ENCODE measurements around the gene MED19. TPM values are rescaled to one million over a fixed set of nuclear protein-coding genes. Genes with fewer than 3 reads are reported as not detected.

MED19 gene
- total RNA-seq, 2 experiments from 2014 or later, result 13.8 to 14.9 TPM

- Mint-ChIP-seq H3K27me3 (no peaks in the 10 kb centered on the region), H3K9me3 (no peaks in the 10 kb centered on the region), H3K27ac (peak overlapping the region; percentile 13), H3K36me3 (peaks cover 43% of the 10 kb centered on the region), H3K4me1 (peaks cover 78% of the 10 kb centered on the region), H3K4me3 (no peak overlapping the region)
- no peak for DNase-seq
Measured at GRCh38 chr11:57675176-57675941, 36.7 kb downstream of the MED19 start.

GRCh38 chr11:57674251-57674650 is 37.8 kb downstream of the MED19 start:
- peak overlapping the region; percentile 9 for H3K27ac Mint-ChIP-seq
- peaks cover 73% of the 10 kb centered on the region for H3K4me1 Mint-ChIP-seq
- H3K36me3 Mint-ChIP-seq, result peaks cover 42% of the 10 kb centered on the region
- no peak for DNase-seq
- H3K9me3 Mint-ChIP-seq, result no peaks in the 10 kb centered on the region
- H3K4me3 Mint-ChIP-seq, result no peak overlapping the region
- H3K27me3 Mint-ChIP-seq, result no peaks in the 10 kb centered on the region

- peaks cover 39% of the 10 kb centered on the region for H3K4me1 Mint-ChIP-seq
Measured at GRCh38 chr11:57668434-57668782, 43.6 kb downstream of the MED19 start.

GRCh38 chr11:57667736-57668433 is 44.1 kb downstream of the MED19 start, which contains the start of gene ZDHHC5:
ZDHHC5 (plus strand) TSS chr11:57668114; CDS start chr11:57673091, 4,977 bp downstream.
- H3K27me3 Mint-ChIP-seq, result no peaks in the 10 kb centered on the region
- peak within 1 kb of the TSS; percentile 98 for H3K27ac Mint-ChIP-seq
- peaks cover 18% of the 10 kb centered on the region for H3K36me3 Mint-ChIP-seq
- peaks cover 34% of the 10 kb centered on the region for H3K4me1 Mint-ChIP-seq
- H3K9me3 Mint-ChIP-seq, result no peaks in the 10 kb centered on the region
- H3K4me3 Mint-ChIP-seq, result peak within 1 kb of the TSS; percentile 98
- DNase-seq, result peak; percentile 100

More at GRCh38 chr11:57668434-57668782, 43.6 kb downstream of the MED19 start:
- Mint-ChIP-seq H3K27ac (peak overlapping the region; percentile 98), H3K4me3 (peak overlapping the region; percentile 98), H3K36me3 (peaks cover 22% of the 10 kb centered on the region), H3K27me3 (no peaks in the 10 kb centered on the region), H3K9me3 (no peaks in the 10 kb centered on the region)
- no peak for DNase-seq

GRCh38 chr11:57667117-57667735 is 44.8 kb downstream of the MED19 start:
- DNase-seq, result peak; percentile 92
- Mint-ChIP-seq H3K27me3 (no peaks in the 10 kb centered on the region), H3K4me3 (peak overlapping the region; percentile 98), H3K9me3 (no peaks in the 10 kb centered on the region), H3K36me3 (peaks cover 17% of the 10 kb centered on the region), H3K27ac (peak overlapping the region; percentile 98), H3K4me1 (peaks cover 29% of the 10 kb centered on the region)

GRCh38 chr11:57663975-57664374 is 48.0 kb downstream of the MED19 start:
- Mint-ChIP-seq H3K9me3 (no peaks in the 10 kb centered on the region), H3K36me3 (peaks cover 12% of the 10 kb centered on the region), H3K27me3 (no peaks in the 10 kb centered on the region), H3K27ac (no peak overlapping the region), H3K4me1 (peaks cover 19% of the 10 kb centered on the region), H3K4me3 (no peak overlapping the region)
- DNase-seq, result no peak

GRCh38 chr11:57662893-57663292 is 49.1 kb downstream of the MED19 start:
- no peaks in the 10 kb centered on the region for H3K27me3 Mint-ChIP-seq
- DNase-seq, result no peak
- H3K4me3 Mint-ChIP-seq, result no peak overlapping the region
- no peaks in the 10 kb centered on the region for H3K9me3 Mint-ChIP-seq
- no peak overlapping the region for H3K27ac Mint-ChIP-seq
- peaks cover 7% of the 10 kb centered on the region for H3K36me3 Mint-ChIP-seq
- H3K4me1 Mint-ChIP-seq, result peaks cover 27% of the 10 kb centered on the region

GRCh38 chr11:57659669-57660068 is 52.3 kb downstream of the MED19 start:
- Mint-ChIP-seq H3K27ac (no peak overlapping the region), H3K36me3 (peaks cover 9% of the 10 kb centered on the region), H3K4me1 (peaks cover 26% of the 10 kb centered on the region), H3K27me3 (no peaks in the 10 kb centered on the region), H3K9me3 (no peaks in the 10 kb centered on the region), H3K4me3 (no peak overlapping the region)
- no peak for DNase-seq

- H3K9me3 Mint-ChIP-seq, result no peaks in the 10 kb centered on the region
- peaks cover 9% of the 10 kb centered on the region for H3K36me3 Mint-ChIP-seq
- no peaks in the 10 kb centered on the region for H3K27me3 Mint-ChIP-seq
- H3K4me3 Mint-ChIP-seq, result peak overlapping the region; percentile 100
- H3K4me1 Mint-ChIP-seq, result peaks cover 30% of the 10 kb centered on the region
- no peak for DNase-seq
- peak overlapping the region; percentile 98 for H3K27ac Mint-ChIP-seq
Measured at GRCh38 chr11:57658023-57658361, 54.0 kb downstream of the MED19 start.

GRCh38 chr11:57657194-57658022 is 54.6 kb downstream of the MED19 start, which contains the start of gene CLP1:
CLP1 (plus strand) TSS chr11:57657762; CDS start chr11:57659477, 1,715 bp downstream.
- H3K4me1 Mint-ChIP-seq, result peaks cover 31% of the 10 kb centered on the region
- no peaks in the 10 kb centered on the region for H3K27me3 Mint-ChIP-seq
- H3K4me3 Mint-ChIP-seq, result peak within 1 kb of the TSS; percentile 100
- H3K27ac Mint-ChIP-seq, result peak within 1 kb of the TSS; percentile 98
- peaks cover 5% of the 10 kb centered on the region for H3K36me3 Mint-ChIP-seq
- DNase-seq, result peak; percentile 98
- no peaks in the 10 kb centered on the region for H3K9me3 Mint-ChIP-seq

- peak overlapping the region; percentile 100 for H3K4me3 Mint-ChIP-seq
- H3K27ac Mint-ChIP-seq, result peak overlapping the region; percentile 98
- peaks cover 5% of the 10 kb centered on the region for H3K36me3 Mint-ChIP-seq
- no peak for DNase-seq
- H3K4me1 Mint-ChIP-seq, result peaks cover 28% of the 10 kb centered on the region
- H3K27me3 Mint-ChIP-seq, result no peaks in the 10 kb centered on the region
- H3K9me3 Mint-ChIP-seq, result no peaks in the 10 kb centered on the region
Measured at GRCh38 chr11:57656885-57657193, 55.2 kb downstream of the MED19 start.

Other genes with a start within 250 kb of the MED19 start
- 10 to 100 TPM; 36.8 to 37.1 TPM for gene SLC43A1, start 196.5 kb downstream of the MED19 start, total RNA-seq
- gene TIMM10, start 181.5 kb downstream of the MED19 start, total RNA-seq, result 100 to 1,000 TPM; 134 to 137 TPM
- not detected for gene SMTNL1, start 174.6 kb downstream of the MED19 start, total RNA-seq
- 100 to 1,000 TPM; 200 to 208 TPM for gene UBE2L6, start 144.5 kb downstream of the MED19 start, total RNA-seq
- under 1 TPM; 0.41 to 0.68 TPM for gene SERPING1, start 114.5 kb downstream of the MED19 start, total RNA-seq
- under 1 TPM; 0.38 to 0.56 TPM for gene YPEL4, start 62.3 kb downstream of the MED19 start, total RNA-seq
- 10 to 100 TPM; 22.0 to 22.2 TPM for gene CLP1, start 54.5 kb downstream of the MED19 start, total RNA-seq
- gene ZDHHC5, start 44.1 kb downstream of the MED19 start, total RNA-seq, result 10 to 100 TPM; 74.0 to 78.6 TPM
- gene TMX2, start 378 bp upstream of the MED19 start, total RNA-seq, result 10 to 100 TPM; 94.9 to 99.1 TPM
- 100 to 1,000 TPM; 255 to 290 TPM for gene SELENOH, start 29.3 kb upstream of the MED19 start, total RNA-seq
- not detected for gene BTBD18, start 39.6 kb upstream of the MED19 start, total RNA-seq
- 1 to 10 TPM; 6.4 to 8.2 TPM for gene CTNND1, start 49.6 kb upstream of the MED19 start, total RNA-seq